RWPE2 (cell line): ENCODE results near the gene STAT1.

ENCODE experiments used
- ATAC-seq: fragments of 200-7000 bp; cut with Tn5 transposase; 3 replicates; pipeline ENCODE4 v1.9.1; 2021; ENCODE audit warnings: low read depth
- DNase-seq: peaks from one replicate; pipeline ENCODE4 v3.0.0-alpha.2; 2020; ENCODE audit warnings: low spot score
- H3K27ac ChIP-seq: fragments of 450-650 bp; 2 replicates; pipeline ENCODE4 v1.5.1; 2017; ENCODE audit warnings: mild to moderate bottlenecking; ENCODE audit not compliant: poor library complexity, severe bottlenecking
- H3K27me3 ChIP-seq: fragments of 250-450 bp; sonication (Bioruptor Pico); 2 replicates; pipeline ENCODE4 v1.5.1; 2021; ENCODE audit warnings: mild to moderate bottlenecking, moderate library complexity; ENCODE audit not compliant: insufficient read depth, poor library complexity, severe bottlenecking
- H3K36me3 ChIP-seq: fragments of 250-450 bp; sonication (Bioruptor Pico); 2 replicates; pipeline ENCODE4 v1.5.1; 2020; ENCODE audit warnings: low read depth, mild to moderate bottlenecking, moderate library complexity
- H3K4me1 ChIP-seq: fragments of 250-450 bp; sonication (Bioruptor Pico); 2 replicates; pipeline ENCODE4 v1.5.1; 2021; ENCODE audit warnings: mild to moderate bottlenecking, moderate library complexity; ENCODE audit not compliant: insufficient read depth, poor library complexity, severe bottlenecking
- H3K4me3 ChIP-seq: fragments of 250-450 bp; sonication (Bioruptor Pico); 2 replicates; pipeline ENCODE4 v1.5.1; 2021; ENCODE audit warnings: mild to moderate bottlenecking, moderate library complexity; ENCODE audit not compliant: severe bottlenecking
- H3K9me3 ChIP-seq: fragments of 250-450 bp; sonication (Bioruptor Pico); 2 replicates; pipeline ENCODE4 v1.5.1; 2021; ENCODE audit warnings: mild to moderate bottlenecking, moderate library complexity; ENCODE audit not compliant: severe bottlenecking
- CTCF ChIP-seq: fragments of 450-650 bp; IDR thresholded peaks from one replicate; pipeline ENCODE4 v1.5.1; 2017; ENCODE audit warnings: mild to moderate bottlenecking, moderate library complexity; ENCODE audit not compliant: poor library complexity, severe bottlenecking

The STAT1 gene

DNA sequence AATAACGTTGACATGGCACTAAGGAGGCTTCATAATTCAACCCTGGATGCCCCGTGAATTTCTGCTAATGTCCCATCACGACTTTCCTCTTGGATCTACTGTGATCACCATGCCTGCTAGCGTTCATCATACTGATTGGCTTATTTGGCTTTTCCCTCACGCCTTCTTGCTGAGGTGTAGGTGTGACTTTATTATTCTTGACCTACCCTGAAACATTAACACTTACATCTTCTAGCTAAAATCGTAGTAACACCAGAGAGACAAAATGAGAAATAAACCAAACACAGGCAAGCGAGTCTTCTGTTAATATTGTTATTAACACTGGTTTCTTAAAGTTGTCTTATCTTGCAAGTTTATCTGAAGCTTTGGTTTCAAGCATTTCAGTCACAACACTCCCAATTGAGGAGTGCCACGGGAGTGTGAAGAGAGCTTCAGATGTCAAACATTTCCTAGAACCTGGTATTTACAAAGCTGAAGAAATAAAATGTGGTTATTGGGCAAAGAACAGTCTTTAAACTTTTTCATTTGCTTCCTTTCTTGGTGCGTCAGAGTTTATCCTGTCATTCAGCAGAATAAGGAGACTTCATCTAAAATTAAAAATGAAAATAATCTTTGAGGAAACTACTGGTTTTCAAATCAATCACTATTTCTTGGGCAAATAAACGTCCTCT is 15.4 kb upstream of the STAT1 start:
- H3K27ac ChIP-seq: no peak overlapping the region

GRCh38 chr2:191026377-191026776 is 12.4 kb upstream of the STAT1 start:
- no peaks in the 10 kb centered on the region for H3K4me1 ChIP-seq
- H3K36me3 ChIP-seq: no peaks in the 10 kb centered on the region; the same call in 1 of the 2 replicates
- no peak overlapping the region for H3K27ac ChIP-seq
- no peak overlapping the region for H3K4me3 ChIP-seq
- no peaks in the 10 kb centered on the region for H3K9me3 ChIP-seq
- DNase-seq (no peak), ATAC-seq (no peak)
- TF ChIP-seq CTCF: no peak
- H3K27me3 ChIP-seq: no peaks in the 10 kb centered on the region

More for the DNA sequence above, 15.4 kb upstream of the STAT1 start:
- ATAC-seq (no peak), DNase-seq (no peak)
- H3K4me3 ChIP-seq: no peak overlapping the region
- H3K9me3 ChIP-seq: no peaks in the 10 kb centered on the region
- TF ChIP-seq CTCF: no peak
- H3K4me1 ChIP-seq: no peaks in the 10 kb centered on the region
- H3K36me3 ChIP-seq: no peaks in the 10 kb centered on the region; the same call in 1 of the 2 replicates
- no peaks in the 10 kb centered on the region for H3K27me3 ChIP-seq

DNA sequence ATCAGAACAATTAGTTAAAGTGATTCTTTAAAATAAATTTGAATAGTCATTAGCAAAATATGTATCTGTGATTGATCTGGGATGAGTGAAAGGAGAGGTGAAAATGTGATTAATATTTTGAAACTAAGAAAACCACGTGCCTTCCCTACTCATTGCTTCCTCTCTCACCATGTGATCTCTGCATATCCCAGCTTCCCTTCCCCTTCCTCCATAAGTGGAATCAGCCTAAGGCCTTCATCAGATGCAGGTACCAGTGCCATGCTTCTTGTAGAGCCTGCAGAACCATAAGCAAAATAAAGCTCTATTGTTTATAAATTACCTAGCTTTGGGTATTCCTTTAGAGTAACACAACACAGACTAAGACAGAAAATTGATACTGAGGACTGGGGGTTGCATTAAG is 11.2 kb upstream of the STAT1 start:
- H3K4me1 ChIP-seq: peaks cover 3% of the 10 kb centered on the region
- H3K27ac ChIP-seq: no peak overlapping the region
- ATAC-seq (no peak), DNase-seq (no peak)
- no peaks in the 10 kb centered on the region for H3K27me3 ChIP-seq
- no peak overlapping the region for H3K4me3 ChIP-seq
- H3K36me3 ChIP-seq: no peaks in the 10 kb centered on the region; the same call in 1 of the 2 replicates
- no peaks in the 10 kb centered on the region for H3K9me3 ChIP-seq
- no peak for TF ChIP-seq CTCF

- no peaks in the 10 kb centered on the region for H3K36me3 ChIP-seq
- H3K27ac ChIP-seq: no peak overlapping the region
- TF ChIP-seq CTCF: no peak
- peaks cover 10% of the 10 kb centered on the region for H3K4me1 ChIP-seq
- H3K9me3 ChIP-seq: no peaks in the 10 kb centered on the region
- ATAC-seq (no peak), DNase-seq (no peak)
- no peaks in the 10 kb centered on the region for H3K27me3 ChIP-seq
- no peak overlapping the region for H3K4me3 ChIP-seq
Measured at GRCh38 chr2:191023235-191023679, 9.3 kb upstream of the STAT1 start.

GRCh38 chr2:191020742-191021381 is 6.9 kb upstream of the STAT1 start:
- no peaks in the 10 kb centered on the region for H3K36me3 ChIP-seq
- H3K4me1 ChIP-seq: peaks cover 10% of the 10 kb centered on the region
- ATAC-seq: peak; percentile 60
- no peak for DNase-seq
- peak overlapping the region; percentile 91 for H3K27ac ChIP-seq
- H3K27me3 ChIP-seq: no peaks in the 10 kb centered on the region
- peak overlapping the region; percentile 56 for H3K4me3 ChIP-seq
- TF ChIP-seq CTCF: no peak
- no peaks in the 10 kb centered on the region for H3K9me3 ChIP-seq
